Measurements from ENCODE around the gene FGFR4. TPM values are rescaled to one million over a fixed set of nuclear protein-coding genes. Genes with fewer than 3 reads are reported as not detected.

The FGFR4 gene
- total and polyA plus RNA-seq, 7 donors: 1.6 to 6.5 (median 3.5) TPM

GRCh38 chr5:177111720-177112394 is 25.1 kb downstream of the FGFR4 start:
- ATAC-seq: peak; percentile 40 to 55 (median 46)
- WGBS, 3 donors: 17 to 20% (median 20%) methylated on average over 12 of the region's 12 CpGs
- intact Hi-C loops (cut with DNase I): loop anchor here (2.0 to 5.0 kb wide), 5 partner anchors 39 to 455 kb away; no protein-coding TSS in a partner anchor
- H3K4me3 ChIP-seq: no peak overlapping the region
- H3K4me1 ChIP-seq: peaks cover 9% of the 10 kb centered on the region
- no peaks in the 10 kb centered on the region for H3K36me3 ChIP-seq (ENCODE audit: insufficient read depth in 1 of 2, low read depth in 1 of 2)
- peak in 1 of 2 donors; percentile 71 for DNase-seq
- TF ChIP-seq CTCF (IDR thresholded peaks at IDR 0.05): peak; percentile 94
- H3K9me3 ChIP-seq: no peaks in the 10 kb centered on the region
- H3K27ac ChIP-seq: no peak overlapping the region
- no peaks in the 10 kb centered on the region for H3K27me3 ChIP-seq (ENCODE audit: insufficient read depth in 3 of 3, low read length in 2 of 3)

GRCh38 chr5:177112589-177113220 is 26.0 kb downstream of the FGFR4 start:
- H3K9me3 ChIP-seq: no peaks in the 10 kb centered on the region
- H3K27ac ChIP-seq: no peak overlapping the region
- ATAC-seq: no peak
- intact Hi-C loops (cut with DNase I): loop anchor here (2.0 to 5.0 kb wide), 5 partner anchors 40 to 455 kb away; no protein-coding TSS in a partner anchor
- WGBS, 3 donors: 65 to 73% (median 73%) methylated on average over 4 to 5 of the region's 5 CpGs
- no peak overlapping the region for H3K4me3 ChIP-seq
- peaks cover 14% of the 10 kb centered on the region for H3K4me1 ChIP-seq
- DNase-seq: peak in 1 of 2 donors; percentile 25
- H3K36me3 ChIP-seq (ENCODE audit: insufficient read depth in 1 of 2, low read depth in 1 of 2): no peaks in the 10 kb centered on the region
- no peak for TF ChIP-seq CTCF (IDR thresholded peaks at IDR 0.05)
- H3K27me3 ChIP-seq (ENCODE audit: insufficient read depth in 3 of 3, low read length in 2 of 3): no peaks in the 10 kb centered on the region

- intact Hi-C loops (cut with DNase I): loop anchor here (2.0 to 5.0 kb wide), 5 partner anchors 41 to 456 kb away; no protein-coding TSS in a partner anchor
- peak; percentile 98 for TF ChIP-seq CTCF (IDR thresholded peaks at IDR 0.05)
- DNase-seq: peak; percentile 72 to 88
- peak overlapping the region; percentile 6 for H3K4me3 ChIP-seq
- no peaks in the 10 kb centered on the region for H3K9me3 ChIP-seq
- WGBS, 3 donors: 17 to 20% (median 18%) methylated on average over 14 of the region's 14 CpGs
- no peaks in the 10 kb centered on the region for H3K36me3 ChIP-seq (ENCODE audit: insufficient read depth in 1 of 2, low read depth in 1 of 2)
- peak; percentile 65 to 69 (median 66) for ATAC-seq
- no peaks in the 10 kb centered on the region for H3K27me3 ChIP-seq (ENCODE audit: insufficient read depth in 3 of 3, low read length in 2 of 3)
- H3K27ac ChIP-seq: no peak overlapping the region
- peaks cover 14% of the 10 kb centered on the region for H3K4me1 ChIP-seq
Observed at GRCh38 chr5:177113566-177114424, 27.1 kb downstream of the FGFR4 start.

- H3K4me1 ChIP-seq: peaks cover 14% of the 10 kb centered on the region
- TF ChIP-seq CTCF (IDR thresholded peaks at IDR 0.05): no peak
- no peaks in the 10 kb centered on the region for H3K9me3 ChIP-seq
- intact Hi-C loops (cut with DNase I): loop anchor here (2.0 to 5.0 kb wide), 2 partner anchors 18 to 185 kb away; partner anchors contain the start of genes PRELID1 (in 1 of the 2) and RAB24 (in 1 of the 2)
- DNase-seq: peak; percentile 91 to 96
- peak; percentile 97 to 99 (median 99) for ATAC-seq
- no peaks in the 10 kb centered on the region for H3K36me3 ChIP-seq (ENCODE audit: insufficient read depth in 1 of 2, low read depth in 1 of 2)
- peak overlapping the region; percentile 86 for H3K27ac ChIP-seq
- peak overlapping the region; percentile 63 for H3K4me3 ChIP-seq
- H3K27me3 ChIP-seq (ENCODE audit: insufficient read depth in 3 of 3, low read length in 2 of 3): no peaks in the 10 kb centered on the region
- WGBS, 3 donors: 13 to 18% (median 14%) methylated on average over 47 to 49 of the region's 49 CpGs
Observed at GRCh38 chr5:177116631-177117373, 30.1 kb downstream of the FGFR4 start.

Data from psoas muscle (tissue), 8 donors.